SK-N-MC (cell line): Measurements from ENCODE around the gene SLC25A28.
A peak's percentile ranks its signal among the peaks of the same experiment; 100 is the strongest.

Experiments used
- DNase-seq: peaks from one replicate; pipeline ENCODE4 v3.0.0-alpha.2; 2011; ENCODE audit warnings: low read depth, low spot score
- H3K27ac ChIP-seq: fragments of 200-600 bp; sonication (generic); 2 replicates; pipeline ENCODE4 v1.5.1; 2016; ENCODE audit warnings: mixed run types
- H3K36me3 ChIP-seq: fragments of 200-600 bp; sonication (generic); 2 replicates; pipeline ENCODE4 v1.6.1; 2017; ENCODE audit warnings: antibody characterized with exemption, low read length, mixed read lengths; ENCODE audit not compliant: insufficient read depth
- H3K4me3 ChIP-seq: fragments of 200-600 bp; sonication (generic); 2 replicates; pipeline ENCODE4 v1.5.1; 2016
- H3K9ac ChIP-seq: fragments of 200-600 bp; sonication (generic); 2 replicates; pipeline ENCODE4 v1.8.0; 2017; ENCODE audit warnings: mixed run types, mixed read lengths; ENCODE audit not compliant: insufficient read length
- H3K9me3 ChIP-seq: fragments of 200-600 bp; sonication (generic); 2 replicates; pipeline ENCODE4 v1.6.1; 2017; ENCODE audit warnings: low read depth, mild to moderate bottlenecking, antibody characterized with exemption, low read length, moderate library complexity, mixed read lengths
- EZH2 ChIP-seq: fragments of 200-600 bp; sonication (generic); IDR thresholded peaks from one replicate; pipeline ENCODE4 v1.6.1; 2017; ENCODE audit warnings: antibody characterized with exemption
- FOXP2 ChIP-seq: optimal IDR thresholded peaks from 2 replicates; pipeline ENCODE3; 2011; ENCODE audit warnings: mild to moderate bottlenecking, moderate library complexity; ENCODE audit not compliant: insufficient read depth; ENCODE audit errors: extremely low read length, control extremely low read depth
- POLR2AphosphoS5 ChIP-seq: IDR thresholded peaks from 2 replicates; pipeline ENCODE4 v1.6.1; 2012; ENCODE audit warnings: mild to moderate bottlenecking, low read depth, low read length, borderline replicate concordance

SLC25A28 gene

GRCh38 chr10:99617696-99618095, 2.5 kb downstream of the SLC25A28 start:
- Histone ChIP-seq H3K9me3 (no peaks in the 10 kb centered on the region), H3K27ac (no peak overlapping the region), H3K4me3 (peak overlapping the region; percentile 85), H3K9ac (peak overlapping the region; percentile 81), H3K36me3 (no peaks in the 10 kb centered on the region)
- TF ChIP-seq EZH2 (no peak), FOXP2 (no peak), POLR2AphosphoS5 (no peak)
- DNase-seq = no peak

GRCh38 chr10:99615426-99615825, 4.8 kb downstream of the SLC25A28 start:
- DNase-seq = no peak
- no peak overlapping the region for H3K9ac ChIP-seq
- H3K27ac ChIP-seq = no peak overlapping the region
- no peaks in the 10 kb centered on the region for H3K9me3 ChIP-seq
- H3K36me3 ChIP-seq = no peaks in the 10 kb centered on the region; the same call in 1 of the 2 replicates
- H3K4me3 ChIP-seq = no peak overlapping the region
- TF ChIP-seq FOXP2 (no peak), EZH2 (no peak), POLR2AphosphoS5 (no peak)

DNA sequence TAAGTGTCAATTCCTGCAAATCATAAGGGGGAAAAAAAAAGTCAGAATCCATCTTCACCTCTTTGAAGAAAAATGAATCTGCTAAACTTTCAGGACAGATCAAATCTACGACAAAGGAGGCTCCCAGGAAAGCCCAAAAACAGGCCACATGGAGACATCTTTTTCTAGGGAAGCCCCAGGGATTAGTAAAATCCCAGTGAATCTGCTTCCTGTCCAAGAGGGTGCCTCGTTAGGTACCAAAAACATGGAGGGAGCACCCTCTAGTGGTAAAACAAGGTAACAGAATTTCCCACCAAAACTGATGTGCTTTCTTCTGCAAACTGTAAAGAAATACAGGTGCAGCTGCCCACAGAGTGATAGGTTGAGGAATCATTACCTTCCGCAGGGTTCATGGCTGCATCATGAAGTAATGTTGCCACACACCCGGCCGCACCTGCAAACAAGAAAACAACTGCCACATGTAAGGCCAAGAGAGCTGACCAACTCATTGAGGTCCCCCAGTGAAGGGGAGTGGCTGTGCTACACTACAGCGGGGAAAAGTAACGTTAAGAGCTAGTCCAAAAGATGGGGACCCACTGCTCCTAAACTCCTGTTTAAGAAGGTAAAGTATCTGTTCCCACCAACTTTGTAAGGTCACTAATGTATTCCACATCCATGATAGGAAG, 7.9 kb downstream of the SLC25A28 start:
- Histone ChIP-seq H3K9me3 (no peaks in the 10 kb centered on the region), H3K36me3 (no peaks in the 10 kb centered on the region; the same call in 1 of the 2 replicates), H3K9ac (no peak overlapping the region), H3K27ac (no peak overlapping the region), H3K4me3 (no peak overlapping the region)
- TF ChIP-seq EZH2 = no peak
- TF ChIP-seq FOXP2 = no peak
- TF ChIP-seq POLR2AphosphoS5 = no peak
- DNase-seq = peak; percentile 32

DNA sequence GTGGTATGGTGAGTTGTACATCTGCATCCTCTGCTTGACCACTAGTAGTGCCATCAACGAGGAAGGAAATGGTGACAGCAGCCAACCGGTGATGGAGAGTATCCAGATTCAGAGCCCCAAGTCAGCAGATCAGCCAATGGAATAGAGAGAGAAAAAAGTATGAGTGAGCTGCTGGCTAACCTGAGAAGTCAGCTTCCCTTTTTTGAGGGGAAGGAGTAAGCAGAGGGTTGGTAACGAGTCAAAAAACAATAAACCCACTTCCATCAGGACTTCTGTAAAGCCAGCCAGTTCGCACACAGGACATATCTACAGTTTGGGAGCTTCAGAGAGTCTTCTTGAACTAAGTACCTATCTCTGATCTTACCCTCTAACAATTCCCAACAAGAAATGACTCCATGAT, 8.9 kb downstream of the SLC25A28 start:
- no peak for TF ChIP-seq EZH2
- TF ChIP-seq POLR2AphosphoS5 = no peak
- TF ChIP-seq FOXP2 = no peak
- Histone ChIP-seq H3K9me3 (no peaks in the 10 kb centered on the region), H3K4me3 (no peak overlapping the region), H3K27ac (no peak overlapping the region), H3K9ac (no peak overlapping the region), H3K36me3 (no peaks in the 10 kb centered on the region; the same call in 1 of the 2 replicates)
- no peak for DNase-seq

GRCh38 chr10:99610221-99610620, 10.0 kb downstream of the SLC25A28 start:
- H3K9me3 ChIP-seq = no peaks in the 10 kb centered on the region
- H3K4me3 ChIP-seq = no peak overlapping the region
- TF ChIP-seq EZH2 (no peak), POLR2AphosphoS5 (no peak), FOXP2 (no peak)
- no peak overlapping the region for H3K9ac ChIP-seq
- no peak overlapping the region for H3K27ac ChIP-seq
- DNase-seq = no peak
- no peaks in the 10 kb centered on the region; the same call in 1 of the 2 replicates for H3K36me3 ChIP-seq

- Histone ChIP-seq H3K9ac (no peak overlapping the region), H3K9me3 (no peaks in the 10 kb centered on the region), H3K4me3 (no peak overlapping the region), H3K36me3 (no peaks in the 10 kb centered on the region; the same call in 1 of the 2 replicates), H3K27ac (no peak overlapping the region)
- DNase-seq = no peak
- TF ChIP-seq FOXP2 (no peak), POLR2AphosphoS5 (no peak), EZH2 (no peak)
Observed at GRCh38 chr10:99609186-99609585, 11.1 kb downstream of the SLC25A28 start.

GRCh38 chr10:99605351-99605750, 14.9 kb downstream of the SLC25A28 start:
- no peak for DNase-seq
- TF ChIP-seq POLR2AphosphoS5 (no peak), EZH2 (no peak), FOXP2 (no peak)
- Histone ChIP-seq H3K9me3 (no peaks in the 10 kb centered on the region), H3K36me3 (no peaks in the 10 kb centered on the region), H3K4me3 (no peak overlapping the region), H3K27ac (no peak overlapping the region), H3K9ac (no peak overlapping the region)

DNA sequence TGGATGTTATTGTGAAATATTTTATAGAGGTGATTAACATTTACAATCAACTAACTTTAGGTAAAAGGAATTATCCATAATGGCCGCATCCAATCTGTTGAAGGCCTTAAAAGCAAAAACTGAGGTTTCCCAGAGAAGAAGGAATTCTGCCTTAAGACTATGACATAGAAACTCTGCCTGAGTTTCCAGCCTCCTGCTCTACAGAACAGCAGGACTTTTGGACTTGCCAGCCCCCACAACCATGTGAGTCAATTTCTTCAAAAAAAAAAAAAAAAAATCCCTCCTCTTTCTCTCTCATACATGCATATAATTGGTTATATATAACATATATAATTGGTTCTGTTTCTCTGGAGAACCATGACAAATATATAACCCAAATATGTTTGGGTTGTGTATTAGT, 15.4 kb downstream of the SLC25A28 start:
- DNase-seq = no peak
- H3K9me3 ChIP-seq = no peaks in the 10 kb centered on the region
- H3K4me3 ChIP-seq = no peak overlapping the region
- H3K9ac ChIP-seq = no peak overlapping the region
- no peak overlapping the region for H3K27ac ChIP-seq
- H3K36me3 ChIP-seq = no peaks in the 10 kb centered on the region
- TF ChIP-seq POLR2AphosphoS5 = no peak
- TF ChIP-seq FOXP2 = no peak
- no peak for TF ChIP-seq EZH2
